Stimulated activated CD4-positive, alpha-beta T cell treated with anti-CD3 and anti-CD28 coated beads, TNF-alpha, amount 100 ng/mL, for 1 hour (primary cell): ENCODE data around the gene SEC23A.
"Not testable (repeated sequence)": the region's sequence is repeated elsewhere in the genome, so short reads cannot be mapped to it uniquely, and the experiment has no call there.

Source experiments
- DNase-seq, 3 donors: peaks; one replicate each; pipeline ENCODE4 v3.0.0-alpha.2; 2020; ENCODE audit warnings: low read depth in 3 of 3, low spot score in 1 of 3

Gene SEC23A

GRCh38 chr14:39033371-39033770 lies 69.7 kb downstream of the SEC23A start:
- DNase-seq = no peak

- no peak for DNase-seq
Observed at GRCh38 chr14:39030209-39030608, 72.8 kb downstream of the SEC23A start.

GRCh38 chr14:39029789-39030188 lies 73.2 kb downstream of the SEC23A start:
- DNase-seq = no peak

GRCh38 chr14:39028620-39029019 lies 74.4 kb downstream of the SEC23A start:
- no peak for DNase-seq

GRCh38 chr14:39025810-39026627 lies 77.0 kb downstream of the SEC23A start:
- no peak for DNase-seq

GRCh38 chr14:39025250-39025809 lies 77.7 kb downstream of the SEC23A start:
- no peak for DNase-seq

- no peak for DNase-seq
Observed at GRCh38 chr14:39023939-39024871, 78.8 kb downstream of the SEC23A start.

GRCh38 chr14:39017096-39018016 lies 85.7 kb downstream of the SEC23A start:
- not testable (repeated sequence) for DNase-seq

- no peak for DNase-seq
Observed at GRCh38 chr14:39016733-39017095, 86.3 kb downstream of the SEC23A start.

- DNase-seq = no peak
Observed at GRCh38 chr14:39015964-39016577, 87.0 kb downstream of the SEC23A start.

GRCh38 chr14:39015360-39015961 lies 87.6 kb downstream of the SEC23A start:
- no peak for DNase-seq

- DNase-seq = no peak
Observed at GRCh38 chr14:39014460-39014859, 88.6 kb downstream of the SEC23A start.

GRCh38 chr14:39008965-39009364 lies 94.1 kb downstream of the SEC23A start:
- DNase-seq = not testable (repeated sequence)

GRCh38 chr14:39006721-39007410 lies 96.2 kb downstream of the SEC23A start:
- no peak for DNase-seq

- no peak for DNase-seq
Observed at GRCh38 chr14:39005044-39005880, 97.8 kb downstream of the SEC23A start.

GRCh38 chr14:38999949-39000348 lies 103.1 kb downstream of the SEC23A start:
- DNase-seq = no peak

- DNase-seq = no peak
Observed at GRCh38 chr14:38994731-38995130, 108.3 kb downstream of the SEC23A start.

- no peak for DNase-seq
Observed at GRCh38 chr14:38993981-38994380, 109.1 kb downstream of the SEC23A start.
